ENCODE measurements around the gene LMBRD1.

LMBRD1 gene

DNA sequence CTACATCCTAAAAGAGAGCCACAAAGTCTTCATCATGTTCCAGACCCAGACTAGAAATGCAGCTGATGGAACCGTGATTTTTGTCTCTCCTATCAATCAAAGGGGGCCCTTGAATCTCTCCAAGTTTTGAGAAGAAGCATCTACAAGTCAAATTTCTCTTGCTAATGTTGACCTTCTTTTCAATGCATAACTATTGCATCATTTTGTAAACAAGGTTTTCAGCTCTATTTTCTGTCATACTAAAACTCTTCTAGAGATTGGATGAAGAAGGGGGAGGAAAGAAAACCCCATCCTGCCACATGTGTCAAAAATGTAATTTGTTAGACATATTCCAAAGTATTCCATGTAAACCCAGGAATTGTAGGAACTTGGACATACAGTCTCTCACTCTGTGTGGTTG is 169.2 kb downstream of the LMBRD1 start:
- no peak for DNase-seq (ENCODE audit: extremely low spot score)
- TF ChIP-seq ELF4 (IDR thresholded peaks at IDR 0.05) (no peak), SUZ12 (IDR thresholded peaks at IDR 0.05) (no peak), BHLHE40 (IDR thresholded peaks at IDR 0.05; ENCODE audit: borderline replicate concordance) (no peak), HDGF (IDR thresholded peaks at IDR 0.05; ENCODE audit: borderline replicate concordance) (no peak), FOXA1 (IDR thresholded peaks at IDR 0.05) (no peak), TARDBP (IDR thresholded peaks at IDR 0.05) (no peak), NFRKB (IDR thresholded peaks at IDR 0.05) (no peak), FOXM1 (IDR thresholded peaks at IDR 0.05; ENCODE audit: borderline replicate concordance) (no peak), SP1 (IDR thresholded peaks at IDR 0.05) (no peak), L3MBTL2 (conservative IDR thresholded peaks at IDR 0.05) (no peak), ARNT (IDR thresholded peaks at IDR 0.05) (no peak), ZNF384 (IDR thresholded peaks at IDR 0.05) (no peak), FOXK2 (IDR thresholded peaks at IDR 0.05) (no peak), LEF1 (IDR thresholded peaks at IDR 0.05; ENCODE audit: borderline replicate concordance) (no peak), CTBP1 (IDR thresholded peaks at IDR 0.05; ENCODE audit: borderline replicate concordance) (no peak)
- TF ChIP-seq, protein P1, sequence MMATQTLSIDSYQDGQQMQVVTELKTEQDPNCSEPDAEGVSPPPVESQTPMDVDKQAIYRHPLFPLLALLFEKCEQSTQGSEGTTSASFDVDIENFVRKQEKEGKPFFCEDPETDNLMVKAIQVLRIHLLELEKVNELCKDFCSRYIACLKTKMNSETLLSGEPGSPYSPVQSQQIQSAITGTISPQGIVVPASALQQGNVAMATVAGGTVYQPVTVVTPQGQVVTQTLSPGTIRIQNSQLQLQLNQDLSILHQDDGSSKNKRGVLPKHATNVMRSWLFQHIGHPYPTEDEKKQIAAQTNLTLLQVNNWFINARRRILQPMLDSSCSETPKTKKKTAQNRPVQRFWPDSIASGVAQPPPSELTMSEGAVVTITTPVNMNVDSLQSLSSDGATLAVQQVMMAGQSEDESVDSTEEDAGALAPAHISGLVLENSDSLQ (IDR thresholded peaks at IDR 0.05): no peak
- ChIA-PET POLR2A (no interaction called here), CTCF (no interaction called here)

DNA sequence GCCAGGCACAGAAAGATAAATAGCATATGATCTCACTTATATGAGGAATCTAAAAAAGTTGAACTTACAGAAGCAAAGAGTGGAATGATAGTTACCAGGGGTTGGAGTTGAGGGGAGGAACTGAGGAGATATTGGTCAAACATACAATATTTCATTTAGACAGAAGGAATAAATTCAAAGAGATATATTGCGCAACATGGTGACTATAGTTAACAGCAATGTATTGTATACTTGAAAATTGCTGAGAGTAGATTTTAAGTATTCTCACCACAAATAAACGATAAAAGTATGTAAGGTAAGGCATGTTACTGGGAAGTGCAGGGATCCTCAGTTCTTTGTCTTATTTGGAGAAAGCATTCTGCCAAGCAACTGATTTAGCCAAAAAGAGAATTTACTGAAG is 171.9 kb downstream of the LMBRD1 start:
- CTCF ChIA-PET: no interaction called here
- no peak for DNase-seq (ENCODE audit: extremely low spot score)
- TF ChIP-seq ELF4 (IDR thresholded peaks at IDR 0.05) (no peak), FOXA1 (IDR thresholded peaks at IDR 0.05) (no peak), TARDBP (IDR thresholded peaks at IDR 0.05) (no peak), SUZ12 (IDR thresholded peaks at IDR 0.05) (no peak)
- POLR2A ChIA-PET: no interaction called here
